Testis (tissue), 3 donors: ENCODE data around the gene WDR62. TPM values are rescaled to one million over a fixed set of nuclear protein-coding genes. Genes with fewer than 3 reads are reported as not detected.

Source experiments
- DNase-seq: peaks from one replicate; pipeline ENCODE4 v3.0.0-alpha.2; 2019
- H3K27ac ChIP-seq, 2 donors: fragments of 200-600 bp; sonication (generic); one replicate each; pipeline ENCODE4 v1.5.1; 2019
- H3K27me3 ChIP-seq: fragments of 200-600 bp; sonication (generic); one replicate; pipeline ENCODE4 v1.5.1; 2019
- H3K36me3 ChIP-seq: fragments of 200-600 bp; sonication (generic); one replicate; pipeline ENCODE4 v1.5.1; 2017; ENCODE audit warnings: low read depth; ENCODE audit errors: missing control alignments
- H3K4me1 ChIP-seq: fragments of 200-600 bp; sonication (generic); one replicate; pipeline ENCODE4 v1.5.1; 2019
- H3K4me3 ChIP-seq, 2 donors: fragments of 200-600 bp; sonication (generic); one replicate each; pipeline ENCODE4 v1.5.1; 2017 to 2019
- H3K9me3 ChIP-seq: fragments of 200-600 bp; sonication (generic); one replicate; pipeline ENCODE4 v1.5.1; 2017
- POLR2A ChIP-seq: fragments of 450-650 bp; IDR thresholded peaks from one replicate; pipeline ENCODE4 v1.6.1; 2017; ENCODE audit warnings: antibody characterized with exemption, mild to moderate bottlenecking, moderate library complexity
- WGBS, 2 donors: methylation state at CpG; one replicate each; pipeline ENCODE4 v1.1.5; 2018; 5-methylcytosine and 5-hydroxymethylcytosine counted together
- intact Hi-C: fragments of 100-400 bp; cut with DNase I; formaldehyde crosslinking; loops from one replicate; pipeline ENCODE4 v1.15.1; 2023; ENCODE audit warnings: low total_unique reads
- polyA plus RNA-seq: library from polyadenylated mRNA; stranded (reverse); fragments of 350-450 nt; fragmentation: Illumina TruSeq; extraction: RNeasy Lipid Tissue Mini Kit (QIAGEN cat#74804); gene quantifications from one replicate; pipeline ENCODE4 v1.2.3, GENCODE V29; 2014; ENCODE audit warnings: low read depth, low replicate concordance; ENCODE audit not compliant: insufficient read depth
- total RNA-seq, 2 donors: library from RNA; depleted of rRNA; stranded (reverse); fragments of >200 nt; gene quantifications; one replicate each; pipeline ENCODE4 v1.2.3, GENCODE V29; 2016
- TF ChIP-seq, protein P1 (sequence below), 3 experiments: fragments of 450-650 bp in 2 of 3; fragments of 200-600 bp in 1 of 3; sonication (generic) in 1 of 3; IDR thresholded peaks; one replicate each; pipeline ENCODE4 v1.5.1; 2016 to 2019; ENCODE audit warnings: antibody characterized with exemption in 3 of 3, mild to moderate bottlenecking in 2 of 3, moderate library complexity in 1 of 3

Gene WDR62
- total and polyA plus RNA-seq, 3 donors from 2014 or later = 72.3 to 178 (median 106) TPM

DNA sequence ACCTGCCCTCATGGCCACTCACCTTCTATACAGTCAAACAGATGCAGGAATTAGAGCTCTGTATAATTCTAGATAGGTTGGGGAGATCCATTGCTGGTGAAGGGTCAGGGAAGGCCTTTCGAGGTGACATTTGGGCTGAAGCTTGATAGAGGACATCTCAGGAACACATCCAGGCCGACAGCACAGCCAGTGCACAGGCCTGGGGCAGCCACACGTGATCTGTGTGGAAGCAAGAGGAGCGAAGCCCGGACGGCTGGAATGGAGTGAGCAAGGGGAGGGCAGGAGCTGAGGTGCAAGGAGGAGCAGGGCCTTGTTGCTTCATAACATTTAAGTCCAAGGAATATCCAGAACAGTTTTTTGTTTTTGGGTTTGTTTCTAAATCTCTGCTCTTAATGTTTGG, 51.7 kb downstream of the WDR62 start:
- no peak for DNase-seq
- H3K4me3 ChIP-seq = no peak overlapping the region
- intact Hi-C loops = no loop called here
- TF ChIP-seq, protein P1, sequence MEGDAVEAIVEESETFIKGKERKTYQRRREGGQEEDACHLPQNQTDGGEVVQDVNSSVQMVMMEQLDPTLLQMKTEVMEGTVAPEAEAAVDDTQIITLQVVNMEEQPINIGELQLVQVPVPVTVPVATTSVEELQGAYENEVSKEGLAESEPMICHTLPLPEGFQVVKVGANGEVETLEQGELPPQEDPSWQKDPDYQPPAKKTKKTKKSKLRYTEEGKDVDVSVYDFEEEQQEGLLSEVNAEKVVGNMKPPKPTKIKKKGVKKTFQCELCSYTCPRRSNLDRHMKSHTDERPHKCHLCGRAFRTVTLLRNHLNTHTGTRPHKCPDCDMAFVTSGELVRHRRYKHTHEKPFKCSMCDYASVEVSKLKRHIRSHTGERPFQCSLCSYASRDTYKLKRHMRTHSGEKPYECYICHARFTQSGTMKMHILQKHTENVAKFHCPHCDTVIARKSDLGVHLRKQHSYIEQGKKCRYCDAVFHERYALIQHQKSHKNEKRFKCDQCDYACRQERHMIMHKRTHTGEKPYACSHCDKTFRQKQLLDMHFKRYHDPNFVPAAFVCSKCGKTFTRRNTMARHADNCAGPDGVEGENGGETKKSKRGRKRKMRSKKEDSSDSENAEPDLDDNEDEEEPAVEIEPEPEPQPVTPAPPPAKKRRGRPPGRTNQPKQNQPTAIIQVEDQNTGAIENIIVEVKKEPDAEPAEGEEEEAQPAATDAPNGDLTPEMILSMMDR (IDR thresholded peaks at IDR 0.05) = no peak
- no peak for TF ChIP-seq POLR2A
- no peaks in the 10 kb centered on the region for H3K9me3 ChIP-seq
- no peaks in the 10 kb centered on the region for H3K36me3 ChIP-seq
- 81 to 95% methylated on average over 6 of the region's 6 CpGs for WGBS, 2 donors
- H3K27ac ChIP-seq = no peak overlapping the region
- H3K27me3 ChIP-seq = no peaks in the 10 kb centered on the region
- H3K4me1 ChIP-seq = no peaks in the 10 kb centered on the region

GRCh38 chr19:36106991-36107390, 52.3 kb downstream of the WDR62 start:
- TF ChIP-seq POLR2A = no peak
- TF ChIP-seq, protein P1 (IDR thresholded peaks at IDR 0.05) = no peak
- H3K4me1 ChIP-seq = no peaks in the 10 kb centered on the region
- 89 to 100% methylated on average over 3 to 5 of the region's 5 CpGs for WGBS, 2 donors
- no peak overlapping the region for H3K27ac ChIP-seq
- no peak for DNase-seq
- no peaks in the 10 kb centered on the region for H3K9me3 ChIP-seq
- intact Hi-C loops = no loop called here
- H3K36me3 ChIP-seq = no peaks in the 10 kb centered on the region
- H3K4me3 ChIP-seq = no peak overlapping the region
- H3K27me3 ChIP-seq = no peaks in the 10 kb centered on the region

DNA sequence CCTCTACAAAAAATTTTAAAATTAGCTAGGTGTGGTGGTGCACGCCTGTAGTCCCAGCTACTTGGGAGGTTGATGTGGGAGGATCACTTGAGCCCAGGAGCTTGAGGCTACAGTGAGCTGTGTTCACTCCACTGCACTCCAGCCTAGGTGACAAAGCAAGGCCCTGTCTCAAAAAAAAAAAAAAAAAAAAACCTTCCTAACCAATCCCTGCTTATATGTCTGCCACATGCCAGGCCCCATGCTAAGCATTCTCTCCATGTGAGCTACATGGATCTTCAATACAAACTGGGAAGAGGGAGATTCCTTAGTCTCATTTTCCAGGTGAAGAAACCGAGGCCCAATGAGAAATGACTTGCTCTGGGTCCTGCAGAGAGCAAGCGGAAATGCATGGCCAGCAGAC, 54.0 kb downstream of the WDR62 start:
- TF ChIP-seq POLR2A = no peak
- TF ChIP-seq, protein P1 (IDR thresholded peaks at IDR 0.05) = no peak
- H3K4me3 ChIP-seq = no peak overlapping the region
- H3K9me3 ChIP-seq = no peaks in the 10 kb centered on the region
- no peaks in the 10 kb centered on the region for H3K27me3 ChIP-seq
- H3K36me3 ChIP-seq = no peaks in the 10 kb centered on the region
- WGBS, 2 donors = 93 to 100% methylated on average over 3 of the region's 3 CpGs
- H3K4me1 ChIP-seq = peaks cover 4% of the 10 kb centered on the region
- no peak for DNase-seq
- no peak overlapping the region for H3K27ac ChIP-seq
- intact Hi-C loops = no loop called here

GRCh38 chr19:36110487-36111199, 55.9 kb downstream of the WDR62 start, which contains the start of gene OVOL3:
TSS of gene OVOL3 (plus strand) at chr19:36111143. CDS start at chr19:36111203, 60 bp downstream.
- no peaks in the 10 kb centered on the region for H3K27me3 ChIP-seq
- no peak for DNase-seq
- H3K9me3 ChIP-seq = no peaks in the 10 kb centered on the region
- no peak for TF ChIP-seq POLR2A
- TF ChIP-seq, protein P1 (IDR thresholded peaks at IDR 0.05) = no peak
- WGBS, 2 donors = 100% methylated on average over 1 of the region's 1 CpG; no CpG with 5 or more reads in 1 of the 2 donors
- no peak within 1 kb of the TSS for H3K27ac ChIP-seq
- intact Hi-C loops = no loop called here
- no peak within 1 kb of the TSS for H3K4me3 ChIP-seq
- peaks cover 8% of the 10 kb centered on the region for H3K4me1 ChIP-seq
- H3K36me3 ChIP-seq = no peaks in the 10 kb centered on the region

DNA sequence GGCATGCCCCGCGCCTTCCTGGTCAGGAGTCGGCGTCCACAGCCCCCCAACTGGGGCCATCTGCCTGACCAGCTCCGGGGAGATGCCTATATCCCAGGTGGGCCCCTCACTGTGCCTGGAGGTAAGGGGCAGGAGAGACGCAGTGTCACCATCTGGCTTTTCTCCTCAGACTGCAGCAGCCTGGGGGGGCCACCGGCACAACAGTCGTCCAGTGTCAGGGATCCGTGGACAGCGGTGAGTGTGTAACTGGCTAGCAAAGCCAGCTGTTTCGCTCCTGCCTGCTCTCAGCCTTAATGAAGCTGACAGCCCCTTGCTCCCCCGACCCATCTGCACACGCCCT, 56.5 kb downstream of the WDR62 start:
- no peaks in the 10 kb centered on the region for H3K27me3 ChIP-seq
- no peaks in the 10 kb centered on the region for H3K9me3 ChIP-seq
- DNase-seq = no peak
- intact Hi-C loops = no loop called here
- H3K27ac ChIP-seq = no peak overlapping the region
- WGBS, 2 donors = 81 to 89% methylated on average over 9 to 11 of the region's 13 CpGs
- H3K4me1 ChIP-seq = peaks cover 12% of the 10 kb centered on the region
- TF ChIP-seq POLR2A = no peak
- TF ChIP-seq, protein P1 (IDR thresholded peaks at IDR 0.05) = no peak
- no peaks in the 10 kb centered on the region for H3K36me3 ChIP-seq
- H3K4me3 ChIP-seq = no peak overlapping the region
